A549 (cell line): ENCODE data around the gene GTF2H1. TPM values are rescaled to one million over a fixed set of nuclear protein-coding genes. Genes with fewer than 3 reads are reported as not detected.

Experiments
- ATAC-seq, 2 experiments: fragments of 200-7000 bp in 1 of 2; fragments of >200 bp in 1 of 2; cut with Nextera tagmentation in 1 of 2; cut with Tn5 transposase in 1 of 2; 3 replicates each; pipeline versions ENCODE4 v1.8.0 to v1.9.1; 2018 to 2020; ENCODE audit warnings: mild to moderate bottlenecking in 1 of 2, moderate library complexity in 1 of 2
- CTCF ChIA-PET: fragments of 300-600 bp; sonication (Branson Sonifier 250); formaldehyde crosslinking; extraction: SDS; loops from one replicate; lab custom pipeline; 2021; ENCODE audit warnings: antibody characterized with exemption, inconsistent platforms; lab: Yijun Ruan, JAX
- POLR2A ChIA-PET: fragments of 350-600 bp; formaldehyde crosslinking; extraction: SDS; loops from one replicate; lab custom pipeline; 2021; ENCODE audit warnings: antibody characterized with exemption, inconsistent platforms; lab: Yijun Ruan, JAX
- DNase-seq, 2 experiments: peaks; one replicate each; pipeline versions ENCODE4 v3.0.0 to v3.0.0-alpha.2; 2011 to 2016; ENCODE audit warnings: low read depth in 1 of 2, low spot score in 1 of 2
- FAIRE-seq: peaks from 2 replicates; lab custom pipeline; 2011; peaks lifted over from hg19 to GRCh38; lab: Jason Lieb, UNC
- H3K27ac ChIP-seq, 2 experiments: fragments of >200 bp; sonication (Bioruptor Twin); formaldehyde crosslinking; 3 replicates each; pipeline ENCODE4 v1.5.1; 2016 to 2017
- H3K4me1 ChIP-seq: fragments of >200 bp; sonication (Bioruptor Twin); formaldehyde crosslinking; 3 replicates; pipeline ENCODE4 v1.6.1; 2016
- H3K4me2 ChIP-seq: fragments of >200 bp; sonication (Bioruptor Twin); formaldehyde crosslinking; 3 replicates; pipeline ENCODE4 v1.6.1; 2016
- H3K4me3 ChIP-seq: fragments of >200 bp; sonication (Bioruptor Twin); formaldehyde crosslinking; 3 replicates; pipeline ENCODE4 v1.5.1; 2016
- H3K9me3 ChIP-seq: fragments of >200 bp; sonication (Bioruptor Twin); formaldehyde crosslinking; 3 replicates; pipeline ENCODE4 v1.6.1; 2016
- CBX2 ChIP-seq: fragments of 200-600 bp; sonication (generic); IDR thresholded peaks from 2 replicates; pipeline ENCODE4 v1.6.1; 2016; ENCODE audit warnings: low read depth, mild to moderate bottlenecking, borderline replicate concordance
- CEBPB ChIP-seq, 2 experiments: fragments of >200 bp in 1 of 2; sonication (Bioruptor Twin) in 1 of 2; formaldehyde crosslinking in 1 of 2; IDR thresholded peaks; 2 replicates each; pipeline ENCODE4 v1.6.1; 2012 to 2016
- CHD2 ChIP-seq: fragments of 150-350 bp; IDR thresholded peaks from 2 replicates; pipeline ENCODE4 v1.6.1; 2014; ENCODE audit warnings: low read length; ENCODE audit not compliant: partially characterized antibody
- CHD4 ChIP-seq: fragments of 200-600 bp; sonication (generic); IDR thresholded peaks from 2 replicates; pipeline ENCODE4 v1.6.1; 2016; ENCODE audit warnings: antibody characterized with exemption, mild to moderate bottlenecking, borderline replicate concordance
- CTCF ChIP-seq: fragments of >200 bp; sonication (Bioruptor Twin); formaldehyde crosslinking; IDR thresholded peaks from 3 replicates; pipeline ENCODE4 v1.5.1; 2016
- EHF ChIP-seq: fragments of 250-450 bp; sonication (Bioruptor Pico); IDR thresholded peaks from 2 replicates; pipeline ENCODE4 v1.5.0; 2020; ENCODE audit warnings: mild to moderate bottlenecking
- FOSL2 ChIP-seq, 2 experiments: fragments of 450-650 bp in 1 of 2; fragments of >200 bp in 1 of 2; sonication (Bioruptor Twin) in 1 of 2; formaldehyde crosslinking; IDR thresholded peaks; 2 replicates each; pipeline versions ENCODE4 v1.5.0 to v1.6.1; 2016 to 2020; ENCODE audit warnings: mild to moderate bottlenecking in 1 of 2, moderate library complexity in 1 of 2
- GATA3 ChIP-seq: IDR thresholded peaks from 2 replicates; pipeline ENCODE4 v1.6.1; 2012; ENCODE audit warnings: borderline replicate concordance
- HES2 ChIP-seq: fragments of >200 bp; sonication (Bioruptor Twin); formaldehyde crosslinking; IDR thresholded peaks from 2 replicates; pipeline ENCODE4 v1.6.1; 2016
- HMGXB4 ChIP-seq: fragments of 250-450 bp; sonication (Bioruptor Pico); IDR thresholded peaks from 2 replicates; pipeline ENCODE4 v1.5.0; 2021; ENCODE audit warnings: mild to moderate bottlenecking, moderate library complexity, borderline replicate concordance
- HOXA7 ChIP-seq: fragments of 250-450 bp; sonication (Bioruptor Pico); IDR thresholded peaks from 2 replicates; pipeline ENCODE4 v1.5.0; 2020; ENCODE audit warnings: mild to moderate bottlenecking, moderate library complexity
- HOXB13 ChIP-seq: fragments of 250-450 bp; sonication (Bioruptor Pico); IDR thresholded peaks from 2 replicates; pipeline ENCODE4 v1.5.0; 2020; ENCODE audit warnings: low read depth, mild to moderate bottlenecking, moderate library complexity
- JUN ChIP-seq, 2 experiments: fragments of >200 bp; sonication (Bioruptor Twin); formaldehyde crosslinking; IDR thresholded peaks; 2 replicates in 1 of 2; 3 replicates in 1 of 2; pipeline ENCODE4 v1.6.1; 2016 to 2017
- KDM5A ChIP-seq: fragments of 200-600 bp; sonication (generic); IDR thresholded peaks from 2 replicates; pipeline ENCODE4 v1.6.1; 2016; ENCODE audit warnings: antibody characterized with exemption, mild to moderate bottlenecking
- MAFK ChIP-seq: fragments of 450-650 bp; IDR thresholded peaks from 2 replicates; pipeline ENCODE4 v1.6.1; 2014; ENCODE audit not compliant: partially characterized antibody
- MYC ChIP-seq: IDR thresholded peaks from 2 replicates; pipeline ENCODE4 v1.6.1; 2012; ENCODE audit warnings: mild to moderate bottlenecking, inconsistent platforms, low read length, improper control_type of control experiment, borderline replicate concordance
- NFE2L2 ChIP-seq: fragments of 150-350 bp; conservative IDR thresholded peaks from 2 replicates; pipeline ENCODE4 v1.6.1; 2014; ENCODE audit warnings: low read length
- NPAS2 ChIP-seq: fragments of 250-450 bp; sonication (Bioruptor Pico); IDR thresholded peaks from 2 replicates; pipeline ENCODE4 v1.8.0; 2022; ENCODE audit warnings: mild to moderate bottlenecking, moderate library complexity, borderline replicate concordance
- NR3C1 ChIP-seq: fragments of >200 bp; sonication (Bioruptor Twin); formaldehyde crosslinking; IDR thresholded peaks from 3 replicates; pipeline ENCODE4 v1.6.1; 2017
- POLR2AphosphoS2 ChIP-seq: conservative IDR thresholded peaks from 2 replicates; pipeline ENCODE4 v1.6.1; 2012; ENCODE audit warnings: low read length, improper control_type of control experiment, inconsistent platforms
- SMC3 ChIP-seq: fragments of >200 bp; sonication (Bioruptor Twin); formaldehyde crosslinking; IDR thresholded peaks from 3 replicates; pipeline ENCODE4 v1.6.1; 2018; ENCODE audit warnings: inconsistent platforms
- SREBF2 ChIP-seq: fragments of 450-650 bp; IDR thresholded peaks from 2 replicates; pipeline ENCODE4 v1.6.1; 2014; ENCODE audit warnings: mild to moderate bottlenecking, moderate library complexity
- TP53 ChIP-seq: fragments of 250-450 bp; sonication (Bioruptor Pico); IDR thresholded peaks from 2 replicates; pipeline ENCODE4 v1.5.0; 2021; ENCODE audit warnings: mild to moderate bottlenecking, moderate library complexity
- ZFP36 ChIP-seq: fragments of 450-650 bp; IDR thresholded peaks from 2 replicates; pipeline ENCODE4 v1.6.1; 2014; ENCODE audit warnings: borderline replicate concordance; ENCODE audit not compliant: partially characterized antibody
- WGBS: methylation state at CpG from one replicate; pipeline ENCODE4 v1.1.6; 2017; ENCODE audit errors: missing lambda C conversion rate; 5-methylcytosine and 5-hydroxymethylcytosine counted together
- polyA plus RNA-seq, 4 experiments: library from polyadenylated mRNA; depleted of rRNA in 3 of 4; stranded (reverse); fragments of >200 nt; fragmentation: RNase III in 1 of 4; extraction: RNeasy Plus Mini Kit Qiagen cat#74134 plus additional on column Dnase treatment in 1 of 4; gene quantifications; 2 replicates in 3 of 4; 3 replicates in 1 of 4; pipeline ENCODE4 v1.2.3, GENCODE V29; 2011 to 2017
- TF ChIP-seq, protein P1 (sequence below): fragments of 150-350 bp; IDR thresholded peaks from 2 replicates; pipeline ENCODE4 v1.6.1; 2014; ENCODE audit warnings: low read depth, mild to moderate bottlenecking, low read length

The GTF2H1 gene
- polyA plus RNA-seq, 2 of the 4 experiments (the other 2 are of a cell fraction): 38.8 to 56.0 TPM

GRCh38 chr11:18365741-18366140, 43.4 kb downstream of the GTF2H1 start:
- DNase-seq (no peak), ATAC-seq (no peak), FAIRE-seq (no peak)
- CTCF ChIA-PET: no interaction called here
- 93% methylated on average over 4 of the region's 4 CpGs for WGBS
- no peak overlapping the region for H3K4me3 ChIP-seq
- no peaks in the 10 kb centered on the region for H3K4me1 ChIP-seq
- no peak overlapping the region for H3K4me2 ChIP-seq
- H3K27ac ChIP-seq: no peak overlapping the region
- TF ChIP-seq POLR2AphosphoS2 (no peak), ZFP36 (no peak), TP53 (no peak), CHD2 (no peak), CBX2 (no peak), GATA3 (no peak), MYC (no peak), HOXA7 (CRISPR knock-in tag) (no peak), NR3C1 (no peak), HES2 (no peak), CEBPB (IDR thresholded peaks at IDR 0.05) (no peak), KDM5A (no peak), NFE2L2 (no peak)
- no peaks in the 10 kb centered on the region for H3K9me3 ChIP-seq
- POLR2A ChIA-PET: no interaction called here

DNA sequence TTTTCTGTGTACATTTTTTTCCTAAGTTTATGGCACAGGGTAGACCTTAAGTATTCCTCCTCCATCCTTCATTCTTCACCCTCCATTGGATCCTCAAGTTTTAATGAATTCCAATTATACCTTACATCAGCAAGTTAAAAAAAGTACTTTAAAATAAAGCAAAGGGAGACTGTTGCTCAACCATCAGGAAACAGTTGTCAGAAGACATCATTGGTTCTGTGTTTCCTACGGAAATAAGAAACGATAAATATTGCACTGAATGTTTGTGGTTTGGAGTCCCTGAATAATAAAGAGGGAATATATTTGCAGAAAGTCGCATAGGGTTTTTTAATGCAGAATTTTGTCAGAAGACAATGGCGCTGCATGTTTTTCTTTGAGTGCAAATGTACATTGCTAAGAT, 43.9 kb downstream of the GTF2H1 start:
- DNase-seq (no peak), ATAC-seq (no peak), FAIRE-seq (no peak)
- ChIA-PET CTCF (no interaction called here), POLR2A (no interaction called here)
- Histone ChIP-seq H3K9me3 (no peaks in the 10 kb centered on the region), H3K4me2 (no peak overlapping the region), H3K27ac (no peak overlapping the region), H3K4me1 (no peaks in the 10 kb centered on the region), H3K4me3 (no peak overlapping the region)
- TF ChIP-seq CHD4: no peak
- WGBS: 89% methylated on average over 4 of the region's 4 CpGs

DNA sequence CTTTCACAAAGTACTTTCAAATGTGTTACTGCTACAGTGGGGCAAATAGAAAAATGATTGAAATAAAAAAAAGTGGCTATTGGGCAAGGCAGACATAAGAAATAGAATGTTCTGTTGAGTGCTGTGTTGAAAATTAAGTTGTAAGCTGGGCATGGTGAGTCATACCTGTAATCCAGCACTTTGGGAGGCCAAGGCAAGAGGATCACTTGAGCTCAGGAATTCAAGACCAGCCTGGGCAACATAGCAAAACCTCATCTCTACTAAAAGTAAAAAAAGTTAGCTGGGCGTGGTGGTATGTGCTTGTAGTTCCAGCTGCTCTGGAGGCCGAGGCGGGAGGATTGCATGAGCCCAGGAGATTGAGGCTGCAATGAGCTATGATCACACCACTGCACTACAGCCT, 45.1 kb downstream of the GTF2H1 start:
- CTCF ChIA-PET: interaction anchor here (0.6 to 1.4 kb wide), 2 partner anchors 9 to 337 kb away, joined by 3 read pairs; no protein-coding TSS in a partner anchor
- no peak overlapping the region for H3K27ac ChIP-seq
- no peak overlapping the region for H3K4me3 ChIP-seq
- no peak for TF ChIP-seq KDM5A
- no peak for TF ChIP-seq NPAS2
- TF ChIP-seq CHD2: no peak
- TF ChIP-seq FOSL2 (IDR thresholded peaks at IDR 0.05): no peak
- peak; percentile 28; the same call in 1 of the 2 replicates for TF ChIP-seq FOSL2 (CRISPR knock-in tag; IDR thresholded peaks at IDR 0.05)
- TF ChIP-seq SMC3: no peak
- TF ChIP-seq SREBF2: no peak
- no peaks in the 10 kb centered on the region for H3K9me3 ChIP-seq
- FAIRE-seq (no peak), DNase-seq (no peak), ATAC-seq (no peak)
- no peak overlapping the region for H3K4me2 ChIP-seq
- WGBS: 88% methylated on average over 3 of the region's 3 CpGs
- POLR2A ChIA-PET: interaction anchor here (0.6 to 1.5 kb wide), 3 partner anchors 17 to 94 kb away, joined by 3 to 6 read pairs (median 4); partner anchors contain the start of gene LDHA
- no peaks in the 10 kb centered on the region for H3K4me1 ChIP-seq

GRCh38 chr11:18368221-18368620, 45.9 kb downstream of the GTF2H1 start:
- FAIRE-seq (no peak), DNase-seq (no peak), ATAC-seq (peak; percentile 37 to 39; a peak in 3 of 6 replicates)
- ChIA-PET CTCF (interaction anchor here (1.4 kb wide), 1 partner anchor 10 kb away, joined by 3 read pairs; no protein-coding TSS in a partner anchor), POLR2A (interaction anchor here (1.5 kb wide), 1 partner anchor 27 kb away, joined by 6 read pairs; the partner anchor contains the start of gene LDHA)
- Histone ChIP-seq H3K4me1 (no peaks in the 10 kb centered on the region), H3K27ac (no peak overlapping the region), H3K4me3 (no peak overlapping the region), H3K4me2 (no peak overlapping the region), H3K9me3 (no peaks in the 10 kb centered on the region)
- WGBS: 80% methylated on average over 2 of the region's 2 CpGs
- TF ChIP-seq NFE2L2 (no peak), JUN (IDR thresholded peaks at IDR 0.05) (no peak), NPAS2 (no peak), FOSL2 (IDR thresholded peaks at IDR 0.05) (no peak), FOSL2 (CRISPR knock-in tag; IDR thresholded peaks at IDR 0.05) (no peak), GATA3 (no peak), EHF (CRISPR knock-in tag) (no peak), HES2 (no peak), CTCF (no peak), MAFK (no peak), KDM5A (no peak), HOXB13 (no peak), HMGXB4 (no peak)
- TF ChIP-seq, protein P1, sequence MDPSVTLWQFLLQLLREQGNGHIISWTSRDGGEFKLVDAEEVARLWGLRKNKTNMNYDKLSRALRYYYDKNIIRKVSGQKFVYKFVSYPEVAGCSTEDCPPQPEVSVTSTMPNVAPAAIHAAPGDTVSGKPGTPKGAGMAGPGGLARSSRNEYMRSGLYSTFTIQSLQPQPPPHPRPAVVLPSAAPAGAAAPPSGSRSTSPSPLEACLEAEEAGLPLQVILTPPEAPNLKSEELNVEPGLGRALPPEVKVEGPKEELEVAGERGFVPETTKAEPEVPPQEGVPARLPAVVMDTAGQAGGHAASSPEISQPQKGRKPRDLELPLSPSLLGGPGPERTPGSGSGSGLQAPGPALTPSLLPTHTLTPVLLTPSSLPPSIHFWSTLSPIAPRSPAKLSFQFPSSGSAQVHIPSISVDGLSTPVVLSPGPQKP: no peak
